Measurements from ENCODE around the gene ADK. TPM values are rescaled to one million over a fixed set of nuclear protein-coding genes. Genes with fewer than 3 reads are reported as not detected.
A peak's percentile ranks its signal among the peaks of the same experiment; 100 is the strongest.

ADK gene
- total RNA-seq, 1 donor from 2014 or later = 62.0 TPM

- Mint-ChIP-seq H3K27ac (ENCODE audit: unreplicated experiment) (peak overlapping the region; percentile 83), H3K4me1 (ENCODE audit: low read depth, unreplicated experiment) (peaks cover 9% of the 10 kb centered on the region), H3K9me3 (ENCODE audit: unreplicated experiment) (peaks cover 7% of the 10 kb centered on the region), H3K36me3 (ENCODE audit: low read depth, unreplicated experiment) (peaks cover 3% of the 10 kb centered on the region), H3K27me3 (ENCODE audit: low read depth, unreplicated experiment) (no peaks in the 10 kb centered on the region), H3K4me3 (ENCODE audit: unreplicated experiment) (no peak overlapping the region)
- Histone ChIP-seq H3K4me3 (ENCODE audit: insufficient read depth, low read depth, low read length) (no peak overlapping the region), H3K4me2 (ENCODE audit: low read length) (no peak overlapping the region), H3K36me3 (ENCODE audit: insufficient read depth, low read length) (no peaks in the 10 kb centered on the region), H3K4me1 (ENCODE audit: insufficient read depth, low read length) (no peaks in the 10 kb centered on the region), H3K27me3 (ENCODE audit: insufficient read depth, low read length) (no peaks in the 10 kb centered on the region), H2AFZ (ENCODE audit: low read depth, low read length) (no peak overlapping the region), H3K9ac (ENCODE audit: low read length) (no peak overlapping the region), H4K20me1 (ENCODE audit: insufficient read depth, low read length) (no peaks in the 10 kb centered on the region), H3K9me3 (ENCODE audit: insufficient read depth, low read depth, low read length) (no peaks in the 10 kb centered on the region), H3K27ac (ENCODE audit: low read depth, low read length) (no peak overlapping the region), H3K79me2 (ENCODE audit: insufficient read depth, low read length) (peaks cover 3% of the 10 kb centered on the region)
- no peak for FAIRE-seq
- DNase-seq (ENCODE audit: low read depth) = no peak
- no peak for TF ChIP-seq EZH2 (IDR thresholded peaks at IDR 0.05; ENCODE audit: insufficient read depth, low read length)
- no peak for TF ChIP-seq CTCF (IDR thresholded peaks at IDR 0.05; ENCODE audit: insufficient read depth, low read depth, low read length)
These were observed 179.6 kb downstream of the ADK start for GRCh38 chr10:74330646-74331045.

DNA sequence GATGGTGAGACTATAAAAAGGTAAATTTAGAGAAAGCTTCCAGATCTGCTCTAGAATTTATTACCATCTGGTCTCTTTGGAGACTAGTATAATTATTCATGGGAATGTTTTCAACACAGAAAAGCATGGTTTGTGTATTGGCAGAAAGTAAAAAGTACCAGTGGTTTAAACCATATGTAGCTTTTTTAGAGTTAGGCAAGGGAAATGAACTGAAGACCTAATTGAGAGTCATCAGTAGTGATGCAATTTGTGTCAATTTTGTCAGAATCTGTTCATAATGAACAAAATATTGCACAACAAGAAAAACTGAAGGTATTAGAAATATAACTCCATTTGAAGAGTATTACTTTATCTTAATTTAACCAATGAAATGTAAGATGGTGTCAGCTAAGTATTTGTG is 181.4 kb downstream of the ADK start:
- Histone ChIP-seq H3K79me2 (ENCODE audit: insufficient read depth, low read length) (peaks cover 3% of the 10 kb centered on the region), H3K36me3 (ENCODE audit: insufficient read depth, low read length) (no peaks in the 10 kb centered on the region), H3K9ac (ENCODE audit: low read length) (no peak overlapping the region), H3K27me3 (ENCODE audit: insufficient read depth, low read length) (no peaks in the 10 kb centered on the region), H4K20me1 (ENCODE audit: insufficient read depth, low read length) (peaks cover 4% of the 10 kb centered on the region), H3K9me3 (ENCODE audit: insufficient read depth, low read depth, low read length) (no peaks in the 10 kb centered on the region), H3K4me3 (ENCODE audit: insufficient read depth, low read depth, low read length) (no peak overlapping the region), H2AFZ (ENCODE audit: low read depth, low read length) (no peak overlapping the region), H3K4me1 (ENCODE audit: insufficient read depth, low read length) (peaks cover 3% of the 10 kb centered on the region), H3K27ac (ENCODE audit: low read depth, low read length) (no peak overlapping the region), H3K4me2 (ENCODE audit: low read length) (no peak overlapping the region)
- H3K27me3 Mint-ChIP-seq (ENCODE audit: low read depth, unreplicated experiment) = no peaks in the 10 kb centered on the region
- no peak overlapping the region for H3K27ac Mint-ChIP-seq (ENCODE audit: unreplicated experiment)
- peak; percentile 25 for DNase-seq (ENCODE audit: low read depth)
- no peak overlapping the region for H3K4me3 Mint-ChIP-seq (ENCODE audit: unreplicated experiment)
- H3K4me1 Mint-ChIP-seq (ENCODE audit: low read depth, unreplicated experiment) = peaks cover 12% of the 10 kb centered on the region
- peaks cover 6% of the 10 kb centered on the region for H3K36me3 Mint-ChIP-seq (ENCODE audit: low read depth, unreplicated experiment)
- peak; percentile 32 for FAIRE-seq
- TF ChIP-seq EZH2 (IDR thresholded peaks at IDR 0.05; ENCODE audit: insufficient read depth, low read length) = no peak
- TF ChIP-seq CTCF (IDR thresholded peaks at IDR 0.05; ENCODE audit: insufficient read depth, low read depth, low read length) = no peak
- H3K9me3 Mint-ChIP-seq (ENCODE audit: unreplicated experiment) = peaks cover 7% of the 10 kb centered on the region

- peak; percentile 43 for FAIRE-seq
These were observed 182.2 kb downstream of the ADK start for GRCh38 chr10:74333174-74333573.

More at GRCh38 chr10:74333174-74333573, 182.2 kb downstream of the ADK start:
- Histone ChIP-seq H2AFZ (ENCODE audit: low read depth, low read length) (no peak overlapping the region), H3K79me2 (ENCODE audit: insufficient read depth, low read length) (peaks cover 3% of the 10 kb centered on the region), H3K4me2 (ENCODE audit: low read length) (peak overlapping the region; percentile 21), H3K9ac (ENCODE audit: low read length) (no peak overlapping the region), H4K20me1 (ENCODE audit: insufficient read depth, low read length) (peaks cover 6% of the 10 kb centered on the region), H3K4me1 (ENCODE audit: insufficient read depth, low read length) (peaks cover 5% of the 10 kb centered on the region), H3K27ac (ENCODE audit: low read depth, low read length) (no peak overlapping the region), H3K27me3 (ENCODE audit: insufficient read depth, low read length) (no peaks in the 10 kb centered on the region), H3K36me3 (ENCODE audit: insufficient read depth, low read length) (no peaks in the 10 kb centered on the region), H3K9me3 (ENCODE audit: insufficient read depth, low read depth, low read length) (no peaks in the 10 kb centered on the region), H3K4me3 (ENCODE audit: insufficient read depth, low read depth, low read length) (no peak overlapping the region)
- Mint-ChIP-seq H3K27ac (ENCODE audit: unreplicated experiment) (no peak overlapping the region), H3K4me3 (ENCODE audit: unreplicated experiment) (no peak overlapping the region), H3K4me1 (ENCODE audit: low read depth, unreplicated experiment) (peaks cover 17% of the 10 kb centered on the region), H3K36me3 (ENCODE audit: low read depth, unreplicated experiment) (peaks cover 6% of the 10 kb centered on the region), H3K27me3 (ENCODE audit: low read depth, unreplicated experiment) (no peaks in the 10 kb centered on the region), H3K9me3 (ENCODE audit: unreplicated experiment) (peaks cover 7% of the 10 kb centered on the region)
- TF ChIP-seq CTCF (IDR thresholded peaks at IDR 0.05; ENCODE audit: insufficient read depth, low read depth, low read length) = no peak
- TF ChIP-seq EZH2 (IDR thresholded peaks at IDR 0.05; ENCODE audit: insufficient read depth, low read length) = no peak
- DNase-seq (ENCODE audit: low read depth) = peak; percentile 76
